Amygdala (tissue), 56 donors: ENCODE data around the gene MAP3K20.
"Not testable (repeated sequence)": the region's sequence is repeated elsewhere in the genome, so short reads cannot be mapped to it uniquely, and the experiment has no call there.

ENCODE experiments used
- DNase-seq, 56 donors: peaks; one replicate each; lab custom pipeline; 2025; lab: John Stamatoyannopoulos, UW

The MAP3K20 gene

GRCh38 chr2:173117678-173118077, 42.0 kb downstream of the MAP3K20 start:
- no peak for DNase-seq

GRCh38 chr2:173118395-173118794, 42.7 kb downstream of the MAP3K20 start:
- DNase-seq = no peak

GRCh38 chr2:173119069-173119807, 43.6 kb downstream of the MAP3K20 start:
- DNase-seq = no peak

- DNase-seq = no peak
These were observed 44.3 kb downstream of the MAP3K20 start for GRCh38 chr2:173119944-173120343.

- DNase-seq = no peak
These were observed 47.3 kb downstream of the MAP3K20 start for GRCh38 chr2:173122936-173123335.

GRCh38 chr2:173124441-173124840, 48.8 kb downstream of the MAP3K20 start:
- no peak for DNase-seq

GRCh38 chr2:173126819-173127218, 51.2 kb downstream of the MAP3K20 start:
- no peak for DNase-seq

GRCh38 chr2:173128132-173128531, 52.5 kb downstream of the MAP3K20 start:
- not testable (repeated sequence) for DNase-seq

- peak in 1 of 56 donors; percentile 22 for DNase-seq
These were observed 55.1 kb downstream of the MAP3K20 start for GRCh38 chr2:173130496-173131465.

- DNase-seq = no peak
These were observed 56.9 kb downstream of the MAP3K20 start for GRCh38 chr2:173132531-173132930.

- DNase-seq = no peak
These were observed 59.1 kb downstream of the MAP3K20 start for GRCh38 chr2:173134703-173135102.

GRCh38 chr2:173136067-173136466, 60.4 kb downstream of the MAP3K20 start:
- DNase-seq = no peak

- no peak for DNase-seq
These were observed 61.0 kb downstream of the MAP3K20 start for GRCh38 chr2:173136599-173136998.

GRCh38 chr2:173137610-173138009, 62.0 kb downstream of the MAP3K20 start:
- no peak for DNase-seq

- no peak for DNase-seq
These were observed 63.3 kb downstream of the MAP3K20 start for GRCh38 chr2:173138962-173139361.

- no peak for DNase-seq
These were observed 66.0 kb downstream of the MAP3K20 start for GRCh38 chr2:173141666-173142065.

- no peak for DNase-seq
These were observed 69.8 kb downstream of the MAP3K20 start for GRCh38 chr2:173145454-173145853.

- no peak for DNase-seq
These were observed 70.9 kb downstream of the MAP3K20 start for GRCh38 chr2:173146590-173146989.

- no peak for DNase-seq
These were observed 72.9 kb downstream of the MAP3K20 start for GRCh38 chr2:173148520-173148919.

- no peak for DNase-seq
These were observed 73.8 kb downstream of the MAP3K20 start for GRCh38 chr2:173149491-173149890.

GRCh38 chr2:173150087-173150486, 74.4 kb downstream of the MAP3K20 start:
- DNase-seq = no peak

GRCh38 chr2:173150963-173151362, 75.3 kb downstream of the MAP3K20 start:
- DNase-seq = no peak
